Neural cell (in vitro differentiated cells): Measurements from ENCODE around the gene FNDC11. TPM values are rescaled to one million over a fixed set of nuclear protein-coding genes. Genes with fewer than 3 reads are reported as not detected.

Source experiments
- H2AFZ ChIP-seq: fragments of 200-600, 300-800 bp; sonication (generic), shearing (Covaris generic); 2 replicates; pipeline ENCODE4 v1.6.0; 2014; ENCODE audit warnings: low read depth, mild to moderate bottlenecking, antibody characterized with exemption, low read length, moderate library complexity
- H3F3A ChIP-seq: fragments of 200-600 bp; shearing (Covaris generic); 2 replicates; pipeline ENCODE4 v1.6.1; 2016; ENCODE audit warnings: mild to moderate bottlenecking, moderate library complexity, mixed read lengths, antibody characterized with exemption, low read length; ENCODE audit not compliant: insufficient read depth, poor library complexity, severe bottlenecking
- H3K27ac ChIP-seq: fragments of 200-600, 300-800 bp; sonication (generic), shearing (Covaris generic); 2 replicates; pipeline ENCODE4 v1.5.1; 2014; ENCODE audit warnings: mild to moderate bottlenecking, low read length, moderate library complexity
- H3K27me3 ChIP-seq: fragments of 300-800, 200-600 bp; sonication (generic), shearing (Covaris generic); 2 replicates; pipeline ENCODE4 v1.6.0; 2014; ENCODE audit warnings: mild to moderate bottlenecking, low read depth, low read length, moderate library complexity; ENCODE audit not compliant: insufficient read depth
- H3K36me3 ChIP-seq: fragments of 300-800, 200-600 bp; sonication (generic), shearing (Covaris generic); 2 replicates; pipeline ENCODE4 v1.5.1; 2014; ENCODE audit warnings: mild to moderate bottlenecking, antibody characterized with exemption, low read length, moderate library complexity; ENCODE audit not compliant: insufficient read depth
- H3K4me2 ChIP-seq: fragments of 300-800, 200-600 bp; sonication (generic), shearing (Covaris generic); 2 replicates; pipeline ENCODE4 v1.6.0; 2014; ENCODE audit warnings: mild to moderate bottlenecking, low read length
- H3K4me3 ChIP-seq: fragments of 300-800, 200-600 bp; sonication (generic), shearing (Covaris generic); 2 replicates; pipeline ENCODE4 v1.5.1; 2014; ENCODE audit warnings: mild to moderate bottlenecking, low read length, moderate library complexity
- H3K79me2 ChIP-seq: fragments of 200-600 bp; shearing (Covaris generic); replicated peaks from 2 replicates; pipeline ENCODE4 v1.6.0; 2014; ENCODE audit warnings: mild to moderate bottlenecking, low read length, moderate library complexity; ENCODE audit not compliant: insufficient read depth
- H3K9ac ChIP-seq: fragments of 300-800, 200-600 bp; sonication (generic), shearing (Covaris generic); 2 replicates; pipeline ENCODE4 v1.6.1; 2016; ENCODE audit warnings: mild to moderate bottlenecking, low read length, mixed read lengths
- H3K9me2 ChIP-seq: fragments of 200-600 bp; shearing (Covaris generic); 2 replicates; pipeline ENCODE4 v1.6.1; 2016; ENCODE audit warnings: mild to moderate bottlenecking, low read length, mixed read lengths; ENCODE audit not compliant: insufficient read depth
- H3K9me3 ChIP-seq: fragments of 200-600, 300-800 bp; sonication (generic), shearing (Covaris generic); 2 replicates; pipeline ENCODE4 v1.6.1; 2016; ENCODE audit warnings: mild to moderate bottlenecking, mixed run types, low read length, moderate library complexity, mixed read lengths
- H4K20me1 ChIP-seq: fragments of 200-600 bp; shearing (Covaris generic); 2 replicates; pipeline ENCODE4 v1.6.1; 2016; ENCODE audit warnings: mild to moderate bottlenecking, mixed run types; ENCODE audit not compliant: insufficient read depth
- EP300 ChIP-seq: fragments of 450-650 bp; conservative IDR thresholded peaks from 2 replicates; pipeline ENCODE4 v1.6.1; 2014; ENCODE audit warnings: antibody characterized with exemption, mild to moderate bottlenecking, moderate library complexity; ENCODE audit not compliant: poor library complexity, severe bottlenecking
- EZH2 ChIP-seq: fragments of 200-600, 300-800 bp; shearing (Covaris generic), sonication (generic); IDR thresholded peaks from 2 replicates; pipeline ENCODE4 v1.6.1; 2014; ENCODE audit warnings: antibody characterized with exemption, low read length, borderline replicate concordance, mild to moderate bottlenecking; ENCODE audit not compliant: insufficient read depth, poor library complexity, severe bottlenecking
- MXI1 ChIP-seq: fragments of 450-650 bp; conservative IDR thresholded peaks from 2 replicates; pipeline ENCODE4 v1.6.1; 2014; ENCODE audit warnings: antibody characterized with exemption, mild to moderate bottlenecking; ENCODE audit not compliant: poor library complexity, severe bottlenecking
- POLR2AphosphoS5 ChIP-seq: IDR thresholded peaks from 2 replicates; pipeline ENCODE4 v1.6.1; 2012
- RAD21 ChIP-seq: fragments of 450-650 bp; conservative IDR thresholded peaks from 2 replicates; pipeline ENCODE4 v1.6.1; 2014; ENCODE audit warnings: antibody characterized with exemption, mild to moderate bottlenecking, moderate library complexity
- SMC3 ChIP-seq: fragments of 450-650 bp; conservative IDR thresholded peaks from 2 replicates; pipeline ENCODE4 v1.6.1; 2014; ENCODE audit warnings: antibody characterized with exemption, mild to moderate bottlenecking, moderate library complexity; ENCODE audit not compliant: poor library complexity
- TAF1 ChIP-seq: IDR thresholded peaks from 2 replicates; pipeline ENCODE4 v1.6.1; 2012; ENCODE audit warnings: low read depth
- polyA plus RNA-seq: library from polyadenylated mRNA; depleted of rRNA; stranded (reverse); fragments of >200 nt; gene quantifications from 2 replicates; pipeline ENCODE4 v1.2.3, GENCODE V29; 2014
- TF ChIP-seq, protein P1 (sequence below): fragments of 450-650 bp; IDR thresholded peaks from 2 replicates; pipeline ENCODE4 v1.5.1; 2014; ENCODE audit warnings: antibody characterized with exemption, mild to moderate bottlenecking, moderate library complexity; ENCODE audit not compliant: poor library complexity, severe bottlenecking
- TF ChIP-seq, protein P2 (sequence below): IDR thresholded peaks from 2 replicates; pipeline ENCODE4 v1.6.1; 2012; ENCODE audit warnings: borderline replicate concordance

The FNDC11 gene
- polyA plus RNA-seq, 1 donor from 2014 or later, result 1.9 TPM

DNA sequence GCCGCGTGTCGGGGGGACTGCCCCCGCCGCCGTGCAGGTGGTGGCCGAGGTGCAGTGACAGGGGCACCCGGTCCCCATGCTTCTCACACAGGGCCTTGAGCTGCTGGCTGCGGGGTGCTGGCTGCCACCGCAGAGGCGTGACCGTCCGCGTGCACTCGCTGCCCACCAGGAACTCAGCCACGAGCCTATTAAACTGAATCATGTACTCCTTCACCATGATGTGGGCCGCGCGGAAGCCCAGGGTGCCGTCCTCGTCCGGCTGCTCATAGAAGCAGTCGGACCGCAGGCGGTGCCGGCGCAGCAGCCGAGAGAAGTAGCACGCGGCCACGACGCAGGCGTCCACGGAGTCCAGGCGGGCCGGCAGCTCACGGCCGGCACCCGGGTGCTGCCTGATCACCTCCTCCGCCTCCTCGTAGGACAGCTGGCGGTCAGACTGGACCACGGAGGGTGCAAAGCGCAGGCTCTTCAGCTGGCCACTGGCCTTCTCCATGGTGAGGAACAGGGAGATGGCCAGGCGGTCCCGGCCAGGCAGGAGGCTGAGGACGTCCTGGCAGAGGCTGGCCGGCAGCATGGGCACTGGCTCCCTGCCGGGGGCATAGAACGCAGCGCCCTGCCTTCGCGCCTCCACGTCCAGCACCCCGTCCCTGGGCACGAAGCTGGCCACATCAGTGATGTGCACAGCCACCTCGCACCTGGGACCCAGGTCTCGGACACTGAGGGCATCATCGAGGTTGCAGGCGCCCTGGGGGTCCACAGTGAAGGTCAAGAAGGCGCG is 10.3 kb downstream of the FNDC11 start:
- H3K9me3 ChIP-seq, result no peaks in the 10 kb centered on the region
- no peak for TF ChIP-seq RAD21
- TF ChIP-seq SMC3, result no peak
- TF ChIP-seq MXI1, result no peak
- TF ChIP-seq, protein P1, sequence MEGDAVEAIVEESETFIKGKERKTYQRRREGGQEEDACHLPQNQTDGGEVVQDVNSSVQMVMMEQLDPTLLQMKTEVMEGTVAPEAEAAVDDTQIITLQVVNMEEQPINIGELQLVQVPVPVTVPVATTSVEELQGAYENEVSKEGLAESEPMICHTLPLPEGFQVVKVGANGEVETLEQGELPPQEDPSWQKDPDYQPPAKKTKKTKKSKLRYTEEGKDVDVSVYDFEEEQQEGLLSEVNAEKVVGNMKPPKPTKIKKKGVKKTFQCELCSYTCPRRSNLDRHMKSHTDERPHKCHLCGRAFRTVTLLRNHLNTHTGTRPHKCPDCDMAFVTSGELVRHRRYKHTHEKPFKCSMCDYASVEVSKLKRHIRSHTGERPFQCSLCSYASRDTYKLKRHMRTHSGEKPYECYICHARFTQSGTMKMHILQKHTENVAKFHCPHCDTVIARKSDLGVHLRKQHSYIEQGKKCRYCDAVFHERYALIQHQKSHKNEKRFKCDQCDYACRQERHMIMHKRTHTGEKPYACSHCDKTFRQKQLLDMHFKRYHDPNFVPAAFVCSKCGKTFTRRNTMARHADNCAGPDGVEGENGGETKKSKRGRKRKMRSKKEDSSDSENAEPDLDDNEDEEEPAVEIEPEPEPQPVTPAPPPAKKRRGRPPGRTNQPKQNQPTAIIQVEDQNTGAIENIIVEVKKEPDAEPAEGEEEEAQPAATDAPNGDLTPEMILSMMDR, result no peak
- TF ChIP-seq, protein P2, sequence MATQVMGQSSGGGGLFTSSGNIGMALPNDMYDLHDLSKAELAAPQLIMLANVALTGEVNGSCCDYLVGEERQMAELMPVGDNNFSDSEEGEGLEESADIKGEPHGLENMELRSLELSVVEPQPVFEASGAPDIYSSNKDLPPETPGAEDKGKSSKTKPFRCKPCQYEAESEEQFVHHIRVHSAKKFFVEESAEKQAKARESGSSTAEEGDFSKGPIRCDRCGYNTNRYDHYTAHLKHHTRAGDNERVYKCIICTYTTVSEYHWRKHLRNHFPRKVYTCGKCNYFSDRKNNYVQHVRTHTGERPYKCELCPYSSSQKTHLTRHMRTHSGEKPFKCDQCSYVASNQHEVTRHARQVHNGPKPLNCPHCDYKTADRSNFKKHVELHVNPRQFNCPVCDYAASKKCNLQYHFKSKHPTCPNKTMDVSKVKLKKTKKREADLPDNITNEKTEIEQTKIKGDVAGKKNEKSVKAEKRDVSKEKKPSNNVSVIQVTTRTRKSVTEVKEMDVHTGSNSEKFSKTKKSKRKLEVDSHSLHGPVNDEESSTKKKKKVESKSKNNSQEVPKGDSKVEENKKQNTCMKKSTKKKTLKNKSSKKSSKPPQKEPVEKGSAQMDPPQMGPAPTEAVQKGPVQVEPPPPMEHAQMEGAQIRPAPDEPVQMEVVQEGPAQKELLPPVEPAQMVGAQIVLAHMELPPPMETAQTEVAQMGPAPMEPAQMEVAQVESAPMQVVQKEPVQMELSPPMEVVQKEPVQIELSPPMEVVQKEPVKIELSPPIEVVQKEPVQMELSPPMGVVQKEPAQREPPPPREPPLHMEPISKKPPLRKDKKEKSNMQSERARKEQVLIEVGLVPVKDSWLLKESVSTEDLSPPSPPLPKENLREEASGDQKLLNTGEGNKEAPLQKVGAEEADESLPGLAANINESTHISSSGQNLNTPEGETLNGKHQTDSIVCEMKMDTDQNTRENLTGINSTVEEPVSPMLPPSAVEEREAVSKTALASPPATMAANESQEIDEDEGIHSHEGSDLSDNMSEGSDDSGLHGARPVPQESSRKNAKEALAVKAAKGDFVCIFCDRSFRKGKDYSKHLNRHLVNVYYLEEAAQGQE, result no peak
- no peak for TF ChIP-seq EZH2
- TF ChIP-seq TAF1, result no peak
- no peak for TF ChIP-seq POLR2AphosphoS5
- TF ChIP-seq EP300, result no peak
- H4K20me1 ChIP-seq, result no peaks in the 10 kb centered on the region
- H3K4me3 ChIP-seq, result no peak overlapping the region
- H3K27me3 ChIP-seq, result no peaks in the 10 kb centered on the region
- H3K4me2 ChIP-seq, result no peak overlapping the region
- H3F3A ChIP-seq, result no peaks in the 10 kb centered on the region
- H2AFZ ChIP-seq, result no peak overlapping the region
- no peaks in the 10 kb centered on the region for H3K9me2 ChIP-seq
- no peak overlapping the region for H3K9ac ChIP-seq
- H3K36me3 ChIP-seq, result no peaks in the 10 kb centered on the region
- H3K79me2 ChIP-seq, result no peaks in the 10 kb centered on the region
- no peak overlapping the region for H3K27ac ChIP-seq

DNA sequence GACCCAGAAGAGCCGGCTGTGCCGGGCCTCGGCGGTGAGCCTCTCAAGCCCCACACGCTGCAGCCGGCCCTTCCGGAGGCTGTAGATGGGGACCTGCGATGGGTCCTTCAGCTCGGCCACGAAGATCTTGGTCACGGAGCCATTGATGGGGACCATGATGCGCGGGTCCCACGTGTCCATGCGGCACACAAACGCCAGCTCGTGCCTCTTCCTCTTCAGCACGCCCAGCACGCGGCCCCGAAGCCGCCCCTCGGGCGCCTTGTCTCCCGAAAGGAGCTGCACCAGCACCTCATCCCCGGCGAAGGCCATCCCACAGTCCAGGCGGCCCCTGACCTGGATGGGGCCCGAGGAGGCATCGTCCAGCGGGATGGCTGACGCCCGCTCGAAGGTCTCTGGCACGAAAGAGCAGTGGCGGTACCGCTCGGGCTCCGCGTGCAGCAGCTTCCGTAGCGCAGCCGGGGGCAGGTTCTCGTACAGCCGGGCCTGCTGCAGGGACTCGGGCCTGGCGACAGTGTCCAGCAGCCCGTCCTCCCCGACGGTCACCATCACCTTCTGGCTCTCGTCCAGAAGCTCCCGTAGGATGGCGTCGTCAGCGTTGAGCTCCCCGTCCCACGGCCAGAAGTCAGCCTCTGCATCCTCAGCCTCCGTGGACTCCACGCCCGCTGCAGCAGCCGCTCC is 11.2 kb downstream of the FNDC11 start:
- Histone ChIP-seq H3K9me3 (no peaks in the 10 kb centered on the region), H2AFZ (no peak overlapping the region), H3K27ac (no peak overlapping the region), H3K36me3 (no peaks in the 10 kb centered on the region), H3K4me2 (no peak overlapping the region), H3K27me3 (no peaks in the 10 kb centered on the region), H3K4me3 (no peak overlapping the region), H3K79me2 (no peaks in the 10 kb centered on the region), H3K9ac (no peak overlapping the region), H3F3A (no peaks in the 10 kb centered on the region), H3K9me2 (no peaks in the 10 kb centered on the region), H4K20me1 (no peaks in the 10 kb centered on the region)
- TF ChIP-seq EZH2 (no peak), TAF1 (no peak), POLR2AphosphoS5 (no peak), SMC3 (no peak), EP300 (no peak), RAD21 (no peak), MXI1 (no peak)
- TF ChIP-seq, protein P2, result no peak
- TF ChIP-seq, protein P1, result no peak
